Posterior vena cava (tissue), 2 donors: ENCODE results near the gene SPATA18. TPM values are rescaled to one million over a fixed set of nuclear protein-coding genes. Genes with fewer than 3 reads are reported as not detected.

Experiments
- total RNA-seq, 2 donors: library from RNA; stranded (reverse); fragmentation: NEBNext Ultra II Directional; extraction: Animal tissue kit (Norgen Biotek cat#: 25700); gene quantifications; one replicate each; pipeline ENCODE4 v1.2.1, GENCODE V29; 2021
- donor health status: DM: yes; HTN: yes; CAD: no.
- donor health status: DM: yes; HTN: yes; CAD: no.

SPATA18 gene
- total RNA-seq, 2 donors from 2014 or later = 5.3 to 5.8 TPM

Other genes starting within 250 kb of the SPATA18 start
- gene DCUN1D4, start 208.2 kb upstream of the SPATA18 start, total RNA-seq = 10 to 100 TPM; 55.0 to 68.3 TPM
- gene LRRC66, start 30.9 kb upstream of the SPATA18 start, total RNA-seq = under 1 TPM; 0.65 to 0.71 TPM
- 10 to 100 TPM; 71.1 to 72.4 TPM for gene SGCB, start 13.0 kb upstream of the SPATA18 start, total RNA-seq